ENCODE measurements around the gene EEF1B2.

The EEF1B2 gene

DNA sequence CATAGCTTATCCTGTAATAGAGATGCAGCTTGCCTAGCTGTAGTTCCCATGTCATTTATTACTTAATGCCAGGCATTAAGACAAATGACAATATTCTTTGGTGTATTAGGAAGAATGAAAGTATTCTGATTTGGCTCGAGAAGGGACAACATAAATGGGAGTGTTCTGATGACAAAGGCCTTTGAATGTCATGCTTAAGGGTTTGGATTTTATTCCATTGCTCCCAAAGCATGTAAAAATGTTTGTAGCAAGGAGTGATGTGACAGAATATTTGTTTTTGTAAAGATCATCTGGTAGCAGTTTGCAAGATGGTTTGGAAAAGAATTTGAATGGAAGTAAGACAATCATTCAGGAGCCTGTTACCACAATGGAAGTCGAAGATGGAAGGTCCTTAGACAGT lies 30.4 kb downstream of the EEF1B2 start:
- no peak for DNase-seq (ENCODE audit: low read depth)
- no peak overlapping the region for H3K4me3 ChIP-seq (ENCODE audit: low read depth, low read length)
- TF ChIP-seq, protein P1, sequence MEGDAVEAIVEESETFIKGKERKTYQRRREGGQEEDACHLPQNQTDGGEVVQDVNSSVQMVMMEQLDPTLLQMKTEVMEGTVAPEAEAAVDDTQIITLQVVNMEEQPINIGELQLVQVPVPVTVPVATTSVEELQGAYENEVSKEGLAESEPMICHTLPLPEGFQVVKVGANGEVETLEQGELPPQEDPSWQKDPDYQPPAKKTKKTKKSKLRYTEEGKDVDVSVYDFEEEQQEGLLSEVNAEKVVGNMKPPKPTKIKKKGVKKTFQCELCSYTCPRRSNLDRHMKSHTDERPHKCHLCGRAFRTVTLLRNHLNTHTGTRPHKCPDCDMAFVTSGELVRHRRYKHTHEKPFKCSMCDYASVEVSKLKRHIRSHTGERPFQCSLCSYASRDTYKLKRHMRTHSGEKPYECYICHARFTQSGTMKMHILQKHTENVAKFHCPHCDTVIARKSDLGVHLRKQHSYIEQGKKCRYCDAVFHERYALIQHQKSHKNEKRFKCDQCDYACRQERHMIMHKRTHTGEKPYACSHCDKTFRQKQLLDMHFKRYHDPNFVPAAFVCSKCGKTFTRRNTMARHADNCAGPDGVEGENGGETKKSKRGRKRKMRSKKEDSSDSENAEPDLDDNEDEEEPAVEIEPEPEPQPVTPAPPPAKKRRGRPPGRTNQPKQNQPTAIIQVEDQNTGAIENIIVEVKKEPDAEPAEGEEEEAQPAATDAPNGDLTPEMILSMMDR (IDR thresholded peaks at IDR 0.05; ENCODE audit: low read depth, low read length, missing control alignments): no peak

DNA sequence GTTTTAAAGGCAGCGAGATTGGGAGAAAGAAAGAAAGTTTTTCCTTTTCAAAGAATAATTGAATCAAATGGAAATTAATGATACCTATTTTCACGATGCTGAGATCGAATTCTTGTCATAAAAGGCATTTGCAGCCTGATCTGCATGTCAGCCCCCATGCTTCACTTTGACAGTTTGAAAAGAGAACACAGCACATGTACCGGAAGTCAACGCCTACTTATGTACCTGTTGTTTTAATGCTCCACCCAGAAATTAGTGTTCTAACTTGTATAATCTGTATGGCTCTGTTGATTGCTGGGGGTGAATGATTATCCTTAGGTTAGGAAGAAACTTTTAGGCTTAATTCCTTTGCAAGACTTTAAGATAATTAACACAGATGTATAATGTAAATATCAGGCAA lies 31.0 kb downstream of the EEF1B2 start:
- TF ChIP-seq, protein P1 (IDR thresholded peaks at IDR 0.05; ENCODE audit: low read depth, low read length, missing control alignments): no peak
- H3K4me3 ChIP-seq (ENCODE audit: low read depth, low read length): no peak overlapping the region
- DNase-seq (ENCODE audit: low read depth): no peak

DNA sequence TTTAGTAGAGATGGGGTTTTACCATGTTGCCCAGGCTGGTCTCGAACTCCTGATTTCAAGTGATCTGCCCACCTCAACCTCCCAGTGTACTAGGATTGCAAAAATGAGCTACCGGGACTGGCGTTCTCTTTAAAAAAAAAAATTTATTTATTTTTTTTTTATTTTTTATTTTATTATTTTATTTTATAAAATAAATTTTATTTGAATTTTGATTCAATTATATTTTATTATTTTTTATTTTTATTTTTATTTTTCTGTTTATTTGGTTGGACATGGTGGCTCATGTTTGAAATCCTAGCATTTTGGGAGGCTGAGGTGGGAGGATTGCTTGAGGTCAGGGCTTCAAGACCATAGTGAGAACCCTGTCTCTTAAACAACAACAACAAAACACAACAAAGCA lies 32.5 kb downstream of the EEF1B2 start:
- no peak for DNase-seq (ENCODE audit: low read depth)
- TF ChIP-seq, protein P1 (IDR thresholded peaks at IDR 0.05; ENCODE audit: low read depth, low read length, missing control alignments): no peak
- no peak overlapping the region for H3K4me3 ChIP-seq (ENCODE audit: low read depth, low read length)

DNA sequence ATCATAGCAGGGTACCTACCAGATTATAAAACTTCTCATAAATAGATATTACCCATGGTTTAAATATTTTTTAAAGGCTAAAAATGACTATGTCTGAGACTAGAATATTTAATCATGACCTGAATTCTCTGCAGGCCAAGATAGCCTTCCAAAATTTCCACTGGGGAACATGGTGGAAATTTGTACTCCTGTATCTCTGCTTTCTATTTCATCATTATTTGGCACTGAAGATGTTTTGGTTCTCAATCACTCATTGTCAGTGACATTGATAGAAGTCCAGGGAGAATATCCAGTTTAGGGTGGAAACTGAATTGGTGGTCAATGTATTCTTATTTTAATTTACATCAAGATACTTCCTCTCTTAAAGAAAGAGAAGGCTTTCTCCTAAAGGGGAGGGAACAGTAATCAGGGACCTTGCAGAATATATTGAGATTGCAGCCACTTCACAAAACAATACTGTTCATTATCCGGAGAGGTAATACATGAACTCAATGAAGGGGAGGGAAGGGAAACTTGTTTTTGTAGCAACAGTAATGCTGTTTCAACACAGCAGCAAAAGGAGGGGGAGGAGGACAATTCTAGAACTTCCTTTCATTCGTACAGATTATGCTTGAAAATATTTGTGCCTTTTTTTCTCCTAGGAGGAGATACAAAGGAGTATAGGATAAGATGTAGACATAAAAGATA lies 34.1 kb downstream of the EEF1B2 start:
- TF ChIP-seq, protein P1 (IDR thresholded peaks at IDR 0.05; ENCODE audit: low read depth, low read length, missing control alignments): no peak
- DNase-seq (ENCODE audit: low read depth): no peak
- no peak overlapping the region for H3K4me3 ChIP-seq (ENCODE audit: low read depth, low read length)

DNA sequence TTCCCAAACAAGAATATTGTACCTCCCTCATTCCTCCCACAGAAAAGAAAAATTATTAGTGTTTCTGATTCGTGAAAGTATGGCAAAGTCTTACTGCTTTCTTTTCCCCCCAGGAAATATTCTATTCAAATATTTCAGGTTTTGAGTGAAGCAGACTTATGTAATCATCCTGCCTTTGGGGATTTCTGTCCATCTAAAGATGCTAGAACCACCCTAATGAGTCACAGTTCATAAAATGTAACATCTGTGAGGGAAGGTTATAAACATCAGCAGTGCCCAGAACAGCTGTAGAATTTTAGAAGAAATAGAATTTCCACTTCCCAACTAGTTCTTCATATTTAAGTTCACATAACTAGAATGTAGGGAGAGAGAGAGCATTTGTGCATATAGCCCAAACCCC lies 39.0 kb downstream of the EEF1B2 start:
- TF ChIP-seq, protein P1 (IDR thresholded peaks at IDR 0.05; ENCODE audit: low read depth, low read length, missing control alignments): no peak
- no peak overlapping the region for H3K4me3 ChIP-seq (ENCODE audit: low read depth, low read length)
- no peak for DNase-seq (ENCODE audit: low read depth)

DNA sequence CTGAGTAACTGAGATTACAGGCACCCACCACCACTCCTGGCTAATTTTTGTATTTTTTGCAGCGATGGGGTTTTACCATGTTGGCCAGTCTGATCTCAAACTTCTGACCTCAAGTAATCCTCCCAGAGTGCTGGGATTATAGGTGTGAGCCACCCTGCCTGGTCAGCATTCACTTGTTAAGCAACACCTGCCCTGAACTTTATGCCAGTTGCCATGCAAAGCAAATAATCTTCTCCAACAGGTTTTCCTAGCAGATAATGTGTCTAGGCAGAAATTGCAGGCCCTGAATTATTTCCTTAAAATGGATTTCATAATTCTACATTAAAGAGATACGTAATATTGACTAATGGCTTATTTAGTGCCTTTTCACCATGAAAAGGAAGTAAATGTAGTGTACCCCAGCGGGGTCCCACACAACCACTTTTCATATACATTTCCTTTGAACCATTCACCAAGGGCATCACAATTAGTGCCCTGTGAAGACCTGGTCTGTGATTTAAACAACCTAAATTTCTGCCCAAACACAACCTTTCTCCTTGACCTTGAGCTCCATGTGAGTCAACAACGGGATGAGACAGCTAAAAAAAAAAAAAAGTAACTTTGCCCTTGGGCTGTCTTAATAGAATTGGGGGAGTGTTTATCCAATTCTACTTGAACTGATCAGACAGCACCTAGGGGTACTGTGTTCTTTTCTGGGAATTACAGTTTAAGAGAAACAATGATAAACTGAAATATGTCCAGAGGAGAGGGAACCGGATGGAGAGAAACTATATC lies 41.6 kb downstream of the EEF1B2 start:
- TF ChIP-seq, protein P1 (IDR thresholded peaks at IDR 0.05; ENCODE audit: low read depth, low read length, missing control alignments): no peak
- no peak overlapping the region for H3K4me3 ChIP-seq (ENCODE audit: low read depth, low read length)
- DNase-seq (ENCODE audit: low read depth): no peak

Data from GM12864 (cell line).